Vagina (tissue), 2 donors: ENCODE data around the gene TNFRSF1B.

Experiments used
- POLR2AphosphoS5 ChIP-seq, 2 donors: sonication (generic); formaldehyde crosslinking; IDR thresholded peaks; one replicate each; pipeline ENCODE4 v1.9.0; 2017; ENCODE audit warnings: antibody characterized with exemption in 2 of 2, mild to moderate bottlenecking in 2 of 2, low read depth in 1 of 2; ENCODE audit not compliant: insufficient read depth in 1 of 2
- TF ChIP-seq, protein P1 (sequence below), 3 experiments: fragments of 450-650 bp in 2 of 3; fragments of 200-600 bp in 1 of 3; sonication (generic) in 1 of 3; IDR thresholded peaks; one replicate each; pipeline ENCODE4 v1.5.1; 2017 to 2019; ENCODE audit warnings: antibody characterized with exemption in 3 of 3, mild to moderate bottlenecking in 2 of 3, moderate library complexity in 2 of 3

DNA sequence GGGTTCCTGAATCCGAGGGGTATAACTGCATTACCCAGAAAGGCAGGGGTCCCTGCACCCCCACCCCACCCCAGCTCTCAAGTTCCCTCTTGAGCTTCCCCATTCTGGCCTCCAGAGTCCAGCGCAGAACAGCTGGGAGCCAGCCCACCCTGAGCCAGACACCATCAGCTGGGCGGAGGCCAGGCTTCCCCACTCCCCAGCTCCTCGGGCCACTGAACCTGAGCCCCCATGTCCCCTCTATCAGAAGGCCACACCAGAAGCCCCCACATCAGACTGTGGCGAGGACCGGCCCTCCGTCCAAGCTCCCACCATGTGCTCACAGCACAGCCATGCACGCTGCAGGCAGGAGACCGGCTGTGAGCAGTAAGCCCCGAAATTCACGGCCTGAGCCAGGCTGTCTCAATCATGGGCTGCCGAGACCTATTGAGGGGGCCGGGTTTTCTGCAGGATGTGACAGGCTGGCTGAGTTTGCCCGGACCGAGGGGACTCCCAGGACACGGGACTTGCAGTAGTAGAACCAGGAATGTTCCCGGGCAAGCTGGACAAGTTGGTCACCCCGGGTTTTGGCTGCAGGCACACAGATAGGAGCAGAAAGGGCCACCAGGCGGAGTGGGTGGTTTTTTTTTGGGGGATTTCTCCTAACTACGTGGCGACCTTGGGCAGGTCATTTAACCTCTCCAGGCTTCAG is 25.5 kb upstream of the TNFRSF1B start:
- TF ChIP-seq, protein P1, sequence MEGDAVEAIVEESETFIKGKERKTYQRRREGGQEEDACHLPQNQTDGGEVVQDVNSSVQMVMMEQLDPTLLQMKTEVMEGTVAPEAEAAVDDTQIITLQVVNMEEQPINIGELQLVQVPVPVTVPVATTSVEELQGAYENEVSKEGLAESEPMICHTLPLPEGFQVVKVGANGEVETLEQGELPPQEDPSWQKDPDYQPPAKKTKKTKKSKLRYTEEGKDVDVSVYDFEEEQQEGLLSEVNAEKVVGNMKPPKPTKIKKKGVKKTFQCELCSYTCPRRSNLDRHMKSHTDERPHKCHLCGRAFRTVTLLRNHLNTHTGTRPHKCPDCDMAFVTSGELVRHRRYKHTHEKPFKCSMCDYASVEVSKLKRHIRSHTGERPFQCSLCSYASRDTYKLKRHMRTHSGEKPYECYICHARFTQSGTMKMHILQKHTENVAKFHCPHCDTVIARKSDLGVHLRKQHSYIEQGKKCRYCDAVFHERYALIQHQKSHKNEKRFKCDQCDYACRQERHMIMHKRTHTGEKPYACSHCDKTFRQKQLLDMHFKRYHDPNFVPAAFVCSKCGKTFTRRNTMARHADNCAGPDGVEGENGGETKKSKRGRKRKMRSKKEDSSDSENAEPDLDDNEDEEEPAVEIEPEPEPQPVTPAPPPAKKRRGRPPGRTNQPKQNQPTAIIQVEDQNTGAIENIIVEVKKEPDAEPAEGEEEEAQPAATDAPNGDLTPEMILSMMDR (IDR thresholded peaks at IDR 0.05), result no peak
- no peak for TF ChIP-seq POLR2AphosphoS5 (IDR thresholded peaks at IDR 0.05; ENCODE audit: insufficient read depth in 1 of 2, low read depth in 1 of 2)
